Ishikawa (cell line): ENCODE data around the gene BLOC1S4.

Experiments used
- CEBPB ChIP-seq: IDR thresholded peaks from 2 replicates; pipeline ENCODE4 v1.6.1; 2012
- EGR1 ChIP-seq: IDR thresholded peaks from 2 replicates; pipeline ENCODE4 v1.6.1; 2012
- EP300 ChIP-seq: IDR thresholded peaks from 2 replicates; pipeline ENCODE4 v1.6.1; 2012; ENCODE audit warnings: borderline replicate concordance
- MAX ChIP-seq: IDR thresholded peaks from 2 replicates; pipeline ENCODE4 v1.6.1; 2012
- RAD21 ChIP-seq: IDR thresholded peaks from 2 replicates; pipeline ENCODE4 v1.6.1; 2012; ENCODE audit warnings: low read depth
- REST ChIP-seq: IDR thresholded peaks from 2 replicates; pipeline ENCODE4 v1.6.1; 2012; ENCODE audit warnings: low read depth, mild to moderate bottlenecking

GRCh38 chr4:6696611-6697010, 19.4 kb upstream of the BLOC1S4 start:
- TF ChIP-seq MAX, result no peak
- TF ChIP-seq REST, result no peak
- no peak for TF ChIP-seq EGR1
- no peak for TF ChIP-seq CEBPB
- no peak for TF ChIP-seq RAD21
- TF ChIP-seq EP300, result no peak
